ENCODE data around the gene ADGRE2.

DNA sequence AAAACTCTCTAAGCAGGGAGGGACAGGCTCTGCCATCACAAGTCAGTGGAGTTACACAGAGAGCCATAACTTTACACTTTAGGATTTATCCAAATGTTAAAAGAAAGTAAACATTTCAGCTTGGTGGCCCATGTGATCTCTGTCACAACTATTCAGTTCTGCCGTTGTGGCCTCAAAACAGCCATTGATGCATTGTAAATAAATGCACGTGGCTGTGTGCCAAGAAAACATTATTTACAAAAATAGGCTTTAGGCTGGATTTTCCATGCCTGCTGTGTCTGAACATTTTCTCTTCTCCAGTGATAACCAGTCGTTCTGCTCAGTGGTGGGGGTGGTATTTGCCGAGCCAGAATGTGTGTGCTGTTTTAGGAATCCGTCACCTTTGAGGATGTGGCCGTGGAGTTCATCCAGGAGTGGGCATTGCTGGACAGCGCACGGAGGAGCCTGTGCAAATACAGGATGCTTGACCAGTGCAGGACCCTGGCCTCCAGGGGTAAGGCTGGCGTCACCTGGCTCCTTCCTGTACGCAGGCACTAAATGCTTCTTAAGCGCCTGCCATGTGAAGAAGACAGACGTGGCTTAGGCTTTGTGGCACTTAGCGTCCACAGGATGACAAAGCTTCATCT is 83.6 kb downstream of the ADGRE2 start:
- TF ChIP-seq POLR2A (IDR thresholded peaks at IDR 0.05) (no peak), CTCF (IDR thresholded peaks at IDR 0.05) (no peak)

All from esophagus squamous epithelium (tissue), 4 donors.